ENCODE data around the gene TNRC6C.
"Not testable (repeated sequence)": the region's sequence is repeated elsewhere in the genome, so short reads cannot be mapped to it uniquely, and the experiment has no call there.

The TNRC6C gene

GRCh38 chr17:78129351-78130089, 171.0 kb downstream of the TNRC6C start:
- DNase-seq, result peak; percentile 56

DNA sequence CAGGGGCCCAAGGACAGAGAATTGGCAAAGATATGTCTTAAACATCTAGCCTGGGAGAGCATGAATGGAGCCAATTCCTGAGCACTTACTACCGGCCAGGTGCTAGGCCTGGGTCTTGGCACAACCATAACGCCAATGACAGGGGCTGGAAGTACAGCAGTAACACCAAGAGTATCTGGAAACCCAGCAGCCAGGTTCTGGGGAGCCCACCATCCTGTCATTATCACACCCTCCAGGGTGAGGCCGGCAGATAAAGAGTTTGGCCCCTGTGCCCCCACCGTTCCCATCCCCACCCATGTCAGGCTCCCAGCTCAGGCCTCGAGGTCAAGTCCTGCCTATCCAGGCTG, 171.6 kb downstream of the TNRC6C start:
- no peak for DNase-seq

- peak; percentile 92 for DNase-seq
These were observed 172.1 kb downstream of the TNRC6C start, which contains the start of gene TMC8 for GRCh38 chr17:78130437-78131101. Gene TMC8, plus strand, starts transcription at chr17:78130771. Its CDS starts 818 bp downstream, at chr17:78131589.

GRCh38 chr17:78131172-78132083, 172.9 kb downstream of the TNRC6C start:
- DNase-seq, result no peak

DNA sequence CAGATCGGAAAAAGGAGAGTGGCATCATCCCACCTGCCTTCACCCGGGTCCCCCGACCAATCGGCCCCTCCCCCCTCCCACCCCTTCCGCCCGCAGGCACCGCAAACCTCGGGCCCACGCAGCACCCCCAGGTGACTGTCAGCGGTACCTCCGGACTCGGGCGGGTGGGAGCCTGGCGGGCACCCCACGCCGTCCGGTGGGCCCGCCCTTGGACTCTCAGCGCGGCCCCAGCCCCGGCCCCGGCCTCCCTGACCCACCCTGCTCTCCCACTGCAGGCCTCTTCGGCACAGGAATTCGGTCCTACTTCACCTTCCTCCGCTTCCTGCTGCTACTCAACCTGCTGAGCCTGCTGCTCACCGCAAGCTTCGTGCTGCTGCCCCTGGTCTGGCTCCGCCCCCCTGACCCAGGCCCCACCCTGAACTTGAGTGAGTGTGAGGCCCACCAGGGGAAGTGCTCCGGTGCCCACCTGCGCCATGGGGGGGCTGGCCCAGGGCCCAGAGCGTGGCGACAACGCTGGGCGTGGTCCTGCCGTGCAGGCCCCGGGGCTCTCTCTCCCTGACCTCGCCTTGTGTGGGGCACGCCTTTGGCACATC, 173.7 kb downstream of the TNRC6C start:
- DNase-seq, result peak; percentile 62

GRCh38 chr17:78132767-78133178, 174.3 kb downstream of the TNRC6C start:
- DNase-seq, result no peak

DNA sequence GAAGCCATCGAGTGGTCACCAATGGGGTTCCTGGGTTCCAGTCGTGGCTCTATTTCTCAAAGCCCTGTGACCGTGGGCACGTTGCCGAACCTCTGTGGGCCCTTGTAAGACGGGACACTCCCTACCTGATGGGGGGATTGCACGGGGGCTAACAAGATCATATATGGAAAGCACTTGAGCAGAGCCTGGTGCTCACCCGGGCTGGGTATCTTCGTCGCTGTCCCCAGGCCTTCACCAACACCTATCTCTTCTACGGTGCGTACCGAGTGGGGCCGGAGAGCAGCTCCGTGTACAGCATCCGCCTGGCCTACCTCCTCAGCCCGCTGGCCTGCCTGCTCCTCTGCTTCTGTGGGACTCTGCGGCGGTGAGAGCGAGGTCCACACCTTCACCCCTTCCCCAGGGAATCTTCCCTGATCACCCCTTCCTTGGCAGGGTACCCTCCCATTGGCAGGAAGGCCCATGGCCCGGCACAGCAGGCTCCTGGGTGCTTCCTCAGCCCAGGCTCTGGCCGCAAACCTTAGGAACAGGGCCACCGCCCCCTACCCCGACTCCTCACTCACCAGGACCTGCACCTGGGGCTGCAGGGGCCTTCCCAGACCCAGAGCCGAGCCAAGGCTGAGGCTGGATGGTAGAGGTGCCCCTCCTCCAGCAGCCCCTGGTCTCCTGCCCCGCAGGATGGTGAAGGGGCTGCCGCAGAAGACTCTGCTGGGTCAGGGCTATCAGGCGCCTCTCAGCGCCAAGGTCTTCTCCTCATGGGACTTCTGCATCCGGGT, 174.9 kb downstream of the TNRC6C start:
- DNase-seq, result no peak

DNA sequence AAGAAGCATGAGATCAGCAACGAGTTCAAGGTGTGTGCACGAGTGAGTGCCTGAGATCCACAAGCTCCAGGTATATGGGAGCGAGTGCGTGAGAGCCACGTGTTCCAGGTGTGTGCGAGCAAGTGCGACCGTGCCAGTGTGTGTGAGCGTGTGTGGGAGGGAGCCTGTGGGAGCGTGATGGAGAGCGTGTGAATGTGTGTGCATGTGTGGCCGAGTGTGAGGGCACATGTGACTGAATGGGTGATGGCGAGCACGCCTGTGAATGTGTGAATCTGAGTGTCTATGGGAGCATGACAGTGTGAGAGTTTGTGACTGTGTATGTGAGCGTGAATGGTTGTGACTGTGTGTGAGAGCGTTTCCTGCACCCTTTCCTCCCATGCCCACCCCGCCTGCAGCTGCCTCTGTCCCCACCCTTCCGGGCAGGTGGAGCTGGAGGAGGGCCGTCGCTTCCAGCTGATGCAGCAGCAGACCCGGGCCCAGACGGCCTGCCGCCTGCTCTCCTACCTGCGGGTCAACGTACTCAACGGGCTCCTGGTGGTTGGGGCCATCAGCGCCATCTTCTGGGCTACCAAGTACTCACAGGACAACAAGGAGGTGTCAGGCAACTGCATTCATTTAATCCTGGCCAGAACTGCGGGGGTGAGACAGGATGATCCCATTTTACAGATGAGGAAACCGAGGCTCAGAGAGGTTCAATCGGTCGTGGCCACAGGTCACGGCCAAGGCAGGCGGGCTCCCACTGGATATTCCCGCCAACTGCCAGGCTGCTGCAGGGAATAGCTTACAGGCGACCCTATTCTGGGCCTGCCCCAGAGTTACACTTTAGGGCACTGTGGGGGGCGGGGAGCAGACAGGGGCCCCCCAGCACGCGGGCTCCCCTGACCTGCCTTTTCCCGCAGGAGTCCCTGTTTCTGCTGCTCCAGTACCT, 175.7 kb downstream of the TNRC6C start:
- DNase-seq, result peak; percentile 84

GRCh38 chr17:78134899-78135385, 176.4 kb downstream of the TNRC6C start:
- DNase-seq, result no peak

- DNase-seq, result no peak
These were observed 177.5 kb downstream of the TNRC6C start for GRCh38 chr17:78135858-78136500.

- DNase-seq, result peak; percentile 42
These were observed 179.1 kb downstream of the TNRC6C start for GRCh38 chr17:78137392-78138203.

- no peak for DNase-seq
These were observed 179.9 kb downstream of the TNRC6C start for GRCh38 chr17:78138204-78139060.

DNA sequence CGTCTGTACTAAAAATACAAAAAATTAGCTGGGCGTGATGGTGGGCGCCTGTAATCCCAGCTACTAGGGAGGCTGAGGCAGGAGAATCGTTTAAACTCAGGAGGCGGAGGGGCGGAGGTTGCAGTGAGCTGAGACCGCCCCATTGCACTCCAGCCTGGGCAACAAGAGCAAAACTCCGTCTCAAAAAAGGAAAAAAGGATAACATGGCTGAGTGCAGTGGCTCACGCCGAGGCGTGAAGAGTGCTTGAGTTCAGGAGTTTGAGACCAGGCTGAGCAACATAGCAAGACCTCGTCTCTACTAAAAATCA, 181.3 kb downstream of the TNRC6C start:
- DNase-seq, result not testable (repeated sequence)

DNA sequence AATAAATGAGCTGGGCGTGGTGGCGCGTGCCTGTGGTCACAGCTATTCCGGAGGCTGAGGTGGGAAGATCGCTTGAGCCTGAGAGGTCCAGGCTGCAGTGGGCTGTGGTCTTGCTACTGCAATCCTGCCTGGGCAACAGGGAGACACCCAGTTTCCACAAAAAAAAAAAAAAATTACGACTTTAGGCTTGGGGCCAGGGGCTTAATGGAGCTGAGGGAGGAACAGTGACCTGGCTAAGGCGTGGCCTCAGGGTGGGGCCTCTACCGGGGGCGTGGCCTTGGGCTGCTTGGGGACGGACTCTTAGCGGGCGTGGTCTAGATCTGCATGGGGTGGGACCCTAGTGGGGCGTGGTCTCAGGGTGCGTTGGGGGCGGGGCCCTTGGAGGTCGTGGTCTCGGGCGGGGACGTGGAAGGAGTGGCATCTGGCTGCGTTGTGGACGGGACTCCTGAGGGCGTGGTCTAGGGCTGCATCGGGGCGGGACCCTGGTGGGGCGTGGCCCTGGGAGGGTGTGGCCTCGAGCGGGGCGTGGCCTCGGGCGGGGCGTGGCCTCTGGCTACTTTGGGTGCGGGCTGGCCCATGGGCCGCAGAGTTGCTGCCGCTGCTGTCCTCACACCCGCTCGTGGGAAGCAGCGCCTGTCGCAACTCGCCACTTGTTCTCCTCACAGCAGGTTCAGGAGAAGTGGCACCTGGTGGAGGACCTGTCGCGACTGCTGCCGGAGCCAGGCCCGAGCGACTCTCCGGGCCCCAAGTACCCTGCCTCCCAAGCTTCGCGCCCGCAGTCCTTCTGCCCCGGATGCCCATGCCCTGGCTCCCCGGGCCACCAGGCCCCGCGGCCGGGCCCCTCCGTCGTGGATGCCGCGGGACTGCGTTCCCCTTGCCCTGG, 181.9 kb downstream of the TNRC6C start:
- DNase-seq, result peak; percentile 96

DNA sequence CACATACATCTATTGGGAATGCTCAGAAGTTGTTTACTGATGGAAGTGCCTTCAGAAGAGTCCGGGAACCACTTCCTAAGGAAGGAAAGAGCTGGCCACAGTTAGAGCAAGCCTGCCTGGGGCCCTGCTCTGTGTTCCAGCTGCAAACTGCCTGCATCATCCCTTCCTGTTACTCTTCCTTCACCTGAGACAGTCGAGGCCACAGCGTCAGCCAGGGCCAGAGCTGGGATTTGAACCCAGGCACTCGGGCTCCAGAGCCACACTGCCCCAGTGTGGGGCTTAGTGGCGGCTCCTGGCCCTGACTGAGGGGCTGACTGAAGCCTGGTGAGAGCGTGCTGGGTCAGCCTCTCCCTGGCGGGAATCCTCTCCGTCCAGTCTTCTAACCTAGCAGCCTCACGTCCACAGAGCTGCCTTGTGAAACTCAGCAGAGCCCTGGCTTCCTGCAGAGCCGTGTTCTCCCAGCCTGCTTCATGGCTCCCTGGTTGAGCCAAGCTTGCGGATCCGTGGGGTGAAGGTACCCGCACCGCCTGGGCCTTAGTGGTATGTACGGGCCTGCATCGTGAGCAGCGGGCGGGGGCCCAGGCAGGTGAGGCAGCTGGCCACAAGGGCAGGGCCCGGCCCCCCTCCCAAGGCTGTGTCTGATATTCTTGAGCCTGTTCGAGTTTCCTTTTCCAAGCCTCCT, 183.1 kb downstream of the TNRC6C start:
- DNase-seq, result no peak

GRCh38 chr17:78142119-78142861, 183.8 kb downstream of the TNRC6C start:
- no peak for DNase-seq

Data from central memory CD4-positive, alpha-beta T cell (primary cell).